HG03354 (cell line): ENCODE measurements around the gene SQSTM1.
"Not testable (repeated sequence)": the region's sequence is repeated elsewhere in the genome, so short reads cannot be mapped to it uniquely, and the experiment has no call there.

ENCODE experiments used
- ATAC-seq: cut with Tn5 transposase; IDR thresholded peaks from one replicate; pipeline ENCODE4 v1.9.1; 2021; ENCODE audit warnings: mild to moderate bottlenecking; ENCODE audit not compliant: unreplicated experiment, poor library complexity, severe bottlenecking

SQSTM1 gene

GRCh38 chr5:179869641-179870402, 49.1 kb downstream of the SQSTM1 start:
- ATAC-seq: no peak

GRCh38 chr5:179870403-179870903, 49.7 kb downstream of the SQSTM1 start:
- no peak for ATAC-seq

GRCh38 chr5:179870952-179871351, 50.2 kb downstream of the SQSTM1 start:
- no peak for ATAC-seq

GRCh38 chr5:179871533-179871932, 50.8 kb downstream of the SQSTM1 start:
- ATAC-seq: not testable (repeated sequence)

- ATAC-seq: no peak
Observed at GRCh38 chr5:179872055-179872827, 51.5 kb downstream of the SQSTM1 start.

GRCh38 chr5:179872828-179873575, 52.3 kb downstream of the SQSTM1 start:
- ATAC-seq: no peak

GRCh38 chr5:179873588-179874110, 52.9 kb downstream of the SQSTM1 start:
- ATAC-seq: no peak

GRCh38 chr5:179874136-179874535, 53.4 kb downstream of the SQSTM1 start:
- ATAC-seq: no peak

- no peak for ATAC-seq
Observed at GRCh38 chr5:179874536-179875292, 54.0 kb downstream of the SQSTM1 start.

GRCh38 chr5:179875741-179876609, 55.3 kb downstream of the SQSTM1 start:
- ATAC-seq: no peak

- ATAC-seq: no peak
Observed at GRCh38 chr5:179876610-179876952, 55.9 kb downstream of the SQSTM1 start.

- ATAC-seq: no peak
Observed at GRCh38 chr5:179878222-179879002, 57.7 kb downstream of the SQSTM1 start.

- ATAC-seq: no peak
Observed at GRCh38 chr5:179879003-179879689, 58.4 kb downstream of the SQSTM1 start.

- ATAC-seq: no peak
Observed at GRCh38 chr5:179879690-179880010, 58.9 kb downstream of the SQSTM1 start.

- ATAC-seq: no peak
Observed at GRCh38 chr5:179880066-179880650, 59.5 kb downstream of the SQSTM1 start.

GRCh38 chr5:179880848-179881590, 60.3 kb downstream of the SQSTM1 start:
- ATAC-seq: no peak
